Activated naive CD4-positive, alpha-beta T cell treated with anti-CD3 and anti-CD28 coated beads, Interleukin-2, amount 50 U/mL, for 24 hours (primary cell): ENCODE measurements around the gene PHOX2B.
"Not testable (repeated sequence)": the region's sequence is repeated elsewhere in the genome, so short reads cannot be mapped to it uniquely, and the experiment has no call there.

Source experiments
- H3K27ac Mint-ChIP-seq: one replicate; pipeline ENCODE4 v1.8.0; 2021; ENCODE audit warnings: mild to moderate bottlenecking, mixed read lengths
- H3K27me3 Mint-ChIP-seq: one replicate; pipeline ENCODE4 v1.8.0; 2021; ENCODE audit warnings: mixed read lengths
- H3K36me3 Mint-ChIP-seq: one replicate; pipeline ENCODE4 v1.8.0; 2021; ENCODE audit warnings: mixed read lengths
- H3K4me1 Mint-ChIP-seq: one replicate; pipeline ENCODE4 v1.8.0; 2021; ENCODE audit warnings: mixed read lengths
- H3K4me3 Mint-ChIP-seq: one replicate; pipeline ENCODE4 v1.8.0; 2021; ENCODE audit warnings: mild to moderate bottlenecking, mixed read lengths
- H3K9me3 Mint-ChIP-seq: one replicate; pipeline ENCODE4 v1.8.0; 2021; ENCODE audit warnings: mixed read lengths

The PHOX2B gene

DNA sequence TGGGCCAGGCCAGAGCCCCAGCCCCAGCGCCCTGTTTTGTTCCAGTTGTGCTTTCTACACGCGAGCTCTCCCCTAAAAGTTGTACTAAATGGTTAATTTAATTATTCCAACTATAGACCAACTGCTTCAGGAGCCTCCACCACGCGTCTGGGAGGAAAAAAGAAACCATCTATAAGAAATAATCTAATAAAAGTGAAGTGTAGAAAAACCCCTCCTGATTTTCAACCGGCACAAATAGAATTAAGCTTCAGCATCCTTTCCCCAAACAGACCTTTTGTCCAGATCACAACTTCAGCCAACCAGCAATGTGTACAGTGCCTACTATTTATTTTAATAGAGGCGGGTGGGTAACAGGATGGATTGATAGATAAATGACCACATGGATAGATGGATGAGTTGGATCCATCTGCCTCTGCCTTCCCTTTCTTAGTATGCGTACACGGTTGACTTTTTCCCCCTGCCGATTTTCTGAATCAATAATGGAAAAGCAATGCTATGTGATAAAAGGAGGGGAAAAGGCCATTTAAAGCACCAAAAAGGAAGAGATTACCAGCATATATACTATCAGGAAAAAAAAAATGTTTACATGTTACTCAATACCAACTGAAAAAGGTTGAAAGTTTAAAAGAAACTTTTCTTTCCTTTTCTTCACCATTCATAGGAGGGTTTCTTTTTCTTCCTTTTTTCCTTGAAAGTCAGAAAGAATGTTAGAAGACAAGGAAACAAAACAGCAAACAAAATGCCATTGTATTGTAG is 3.7 kb upstream of the PHOX2B start:
- no peaks in the 10 kb centered on the region for H3K9me3 Mint-ChIP-seq
- H3K27ac Mint-ChIP-seq, result no peak overlapping the region
- peaks cover 2% of the 10 kb centered on the region for H3K4me1 Mint-ChIP-seq
- H3K4me3 Mint-ChIP-seq, result no peak overlapping the region
- peaks cover 59% of the 10 kb centered on the region for H3K27me3 Mint-ChIP-seq
- H3K36me3 Mint-ChIP-seq, result no peaks in the 10 kb centered on the region

GRCh38 chr4:41751449-41752061 is 3.0 kb upstream of the PHOX2B start:
- no peak overlapping the region for H3K27ac Mint-ChIP-seq
- no peaks in the 10 kb centered on the region for H3K9me3 Mint-ChIP-seq
- peaks cover 3% of the 10 kb centered on the region for H3K4me1 Mint-ChIP-seq
- peaks cover 63% of the 10 kb centered on the region for H3K27me3 Mint-ChIP-seq
- no peaks in the 10 kb centered on the region for H3K36me3 Mint-ChIP-seq
- H3K4me3 Mint-ChIP-seq, result no peak overlapping the region

GRCh38 chr4:41750626-41751448 is 2.3 kb upstream of the PHOX2B start:
- no peak overlapping the region for H3K4me3 Mint-ChIP-seq
- H3K27me3 Mint-ChIP-seq, result peaks cover 68% of the 10 kb centered on the region
- H3K4me1 Mint-ChIP-seq, result peaks cover 3% of the 10 kb centered on the region
- no peak overlapping the region for H3K27ac Mint-ChIP-seq
- H3K36me3 Mint-ChIP-seq, result no peaks in the 10 kb centered on the region
- no peaks in the 10 kb centered on the region for H3K9me3 Mint-ChIP-seq

DNA sequence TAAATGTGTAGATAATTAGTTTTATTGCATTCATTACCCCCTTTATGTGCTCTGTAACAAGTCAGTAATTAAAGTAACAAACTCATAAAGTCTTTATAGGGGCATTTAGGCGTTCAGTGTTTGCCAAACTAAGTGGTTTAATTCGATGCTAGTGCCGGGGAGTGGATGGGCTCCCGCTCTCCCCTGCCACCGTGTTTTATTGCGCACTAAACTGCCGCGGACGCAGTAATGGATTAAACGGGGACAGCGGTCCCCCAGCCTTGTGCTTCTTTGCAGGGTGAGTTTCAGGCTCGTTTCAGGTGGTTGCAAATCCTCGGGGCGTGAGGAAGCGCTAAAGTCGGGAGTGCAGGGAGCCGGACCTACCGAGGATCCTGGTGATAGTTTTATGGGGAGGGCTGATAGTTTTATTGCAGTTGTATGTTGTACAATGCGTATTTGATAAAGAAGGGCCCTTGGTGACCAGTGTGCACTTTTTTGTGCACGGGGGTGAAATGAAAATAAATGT is 1.6 kb upstream of the PHOX2B start:
- Mint-ChIP-seq H3K4me3 (no peak overlapping the region), H3K4me1 (peaks cover 3% of the 10 kb centered on the region), H3K27ac (no peak overlapping the region), H3K27me3 (peaks cover 68% of the 10 kb centered on the region), H3K36me3 (no peaks in the 10 kb centered on the region), H3K9me3 (no peaks in the 10 kb centered on the region)

DNA sequence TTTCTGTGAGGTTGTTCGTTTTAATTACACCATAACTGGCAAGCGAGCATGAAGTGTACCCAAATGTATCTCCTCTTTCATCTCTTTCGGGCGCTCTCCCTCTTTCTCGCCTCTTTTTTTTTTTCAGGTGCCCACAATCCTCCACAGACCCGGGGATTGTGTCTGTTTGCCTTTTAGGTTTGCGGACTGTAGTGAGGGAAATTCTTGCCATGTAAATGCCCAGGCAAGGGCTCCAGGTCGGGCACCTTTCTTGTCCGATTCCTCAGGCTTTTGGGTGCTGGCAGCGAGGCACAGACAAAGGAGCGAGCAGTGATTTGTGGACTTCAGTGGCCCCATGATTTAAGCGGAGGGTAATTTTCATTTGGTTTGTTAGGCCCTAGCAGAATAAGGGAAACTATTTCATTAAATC is 1.1 kb upstream of the PHOX2B start:
- H3K9me3 Mint-ChIP-seq, result no peaks in the 10 kb centered on the region
- H3K36me3 Mint-ChIP-seq, result no peaks in the 10 kb centered on the region
- no peak overlapping the region for H3K27ac Mint-ChIP-seq
- H3K4me3 Mint-ChIP-seq, result no peak overlapping the region
- peaks cover 64% of the 10 kb centered on the region for H3K27me3 Mint-ChIP-seq
- H3K4me1 Mint-ChIP-seq, result peaks cover 3% of the 10 kb centered on the region

- Mint-ChIP-seq H3K36me3 (no peaks in the 10 kb centered on the region), H3K9me3 (no peaks in the 10 kb centered on the region), H3K4me3 (no peak overlapping the region), H3K4me1 (peaks cover 3% of the 10 kb centered on the region), H3K27ac (no peak overlapping the region), H3K27me3 (peaks cover 60% of the 10 kb centered on the region)
Observed at GRCh38 chr4:41748074-41748570, 403 bp downstream of the PHOX2B start.

DNA sequence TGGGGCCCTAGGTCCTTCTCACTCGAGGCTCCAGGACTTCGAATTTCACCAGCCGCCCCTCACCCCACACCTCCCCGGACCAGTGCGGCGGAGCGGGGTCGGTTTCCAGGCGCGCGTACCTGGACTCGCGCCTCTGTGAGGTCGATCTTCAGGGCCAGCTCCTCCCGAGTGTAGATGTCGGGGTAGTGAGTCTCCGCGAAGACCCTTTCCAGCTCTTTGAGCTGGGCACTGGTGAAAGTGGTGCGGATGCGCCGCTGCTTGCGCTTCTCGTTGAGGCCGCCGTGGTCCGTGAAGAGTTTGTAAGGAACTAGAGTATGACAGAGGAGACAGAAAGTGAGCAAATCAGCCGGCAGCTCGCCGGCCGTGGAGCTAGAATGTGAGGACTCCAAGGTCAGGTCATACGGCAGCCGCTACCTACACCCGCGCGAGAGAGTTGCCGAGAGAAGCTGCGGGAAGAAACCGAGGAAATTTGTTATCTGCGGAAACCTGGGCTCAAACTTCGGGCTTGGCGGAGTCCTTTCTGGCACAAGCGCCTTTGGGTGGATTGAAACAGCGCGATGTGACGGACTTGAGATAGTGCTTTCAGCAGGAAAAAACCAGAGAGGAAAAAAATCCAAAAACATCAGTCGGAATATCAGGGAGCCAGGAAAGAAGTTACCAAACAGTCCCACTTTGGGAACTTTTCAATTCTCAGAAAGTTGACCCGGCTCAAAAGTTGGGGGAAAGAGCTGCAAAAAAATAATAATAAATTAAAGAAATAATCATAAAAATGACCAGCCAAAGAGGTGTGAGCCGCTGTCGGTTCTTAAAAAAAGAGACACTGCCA is 1.1 kb downstream of the PHOX2B start:
- H3K4me1 Mint-ChIP-seq, result peaks cover 3% of the 10 kb centered on the region
- peaks cover 55% of the 10 kb centered on the region for H3K27me3 Mint-ChIP-seq
- no peak overlapping the region for H3K4me3 Mint-ChIP-seq
- no peaks in the 10 kb centered on the region for H3K9me3 Mint-ChIP-seq
- H3K36me3 Mint-ChIP-seq, result no peaks in the 10 kb centered on the region
- H3K27ac Mint-ChIP-seq, result no peak overlapping the region

- Mint-ChIP-seq H3K4me3 (no peak overlapping the region), H3K27ac (no peak overlapping the region), H3K4me1 (peaks cover 3% of the 10 kb centered on the region), H3K27me3 (peaks cover 49% of the 10 kb centered on the region), H3K36me3 (no peaks in the 10 kb centered on the region), H3K9me3 (peaks cover 4% of the 10 kb centered on the region)
Observed at GRCh38 chr4:41746440-41747229, 1.9 kb downstream of the PHOX2B start.

DNA sequence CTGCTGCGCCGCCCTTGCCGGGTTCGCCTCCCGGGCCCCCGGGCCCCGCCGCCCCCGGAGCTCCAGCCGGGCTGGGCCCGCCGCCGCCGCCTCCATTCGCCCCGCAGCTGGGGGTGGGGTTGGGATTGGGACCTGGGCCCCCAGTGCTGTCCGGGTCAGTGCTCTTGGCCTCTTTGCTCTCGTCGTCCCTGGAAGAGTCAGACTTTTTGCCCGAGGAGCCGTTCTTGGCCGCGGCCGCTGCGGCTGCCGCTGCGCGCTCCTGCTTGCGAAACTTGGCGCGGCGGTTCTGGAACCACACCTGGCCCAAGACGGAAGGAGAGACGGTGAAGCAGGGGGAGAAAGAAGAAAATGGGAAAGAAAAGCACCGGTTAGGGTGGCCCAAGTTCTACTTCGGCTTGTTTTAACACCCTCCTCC is 2.5 kb downstream of the PHOX2B start:
- no peak overlapping the region for H3K27ac Mint-ChIP-seq
- H3K36me3 Mint-ChIP-seq, result no peaks in the 10 kb centered on the region
- no peak overlapping the region for H3K4me3 Mint-ChIP-seq
- peaks cover 46% of the 10 kb centered on the region for H3K27me3 Mint-ChIP-seq
- H3K4me1 Mint-ChIP-seq, result peaks cover 3% of the 10 kb centered on the region
- peaks cover 4% of the 10 kb centered on the region for H3K9me3 Mint-ChIP-seq

DNA sequence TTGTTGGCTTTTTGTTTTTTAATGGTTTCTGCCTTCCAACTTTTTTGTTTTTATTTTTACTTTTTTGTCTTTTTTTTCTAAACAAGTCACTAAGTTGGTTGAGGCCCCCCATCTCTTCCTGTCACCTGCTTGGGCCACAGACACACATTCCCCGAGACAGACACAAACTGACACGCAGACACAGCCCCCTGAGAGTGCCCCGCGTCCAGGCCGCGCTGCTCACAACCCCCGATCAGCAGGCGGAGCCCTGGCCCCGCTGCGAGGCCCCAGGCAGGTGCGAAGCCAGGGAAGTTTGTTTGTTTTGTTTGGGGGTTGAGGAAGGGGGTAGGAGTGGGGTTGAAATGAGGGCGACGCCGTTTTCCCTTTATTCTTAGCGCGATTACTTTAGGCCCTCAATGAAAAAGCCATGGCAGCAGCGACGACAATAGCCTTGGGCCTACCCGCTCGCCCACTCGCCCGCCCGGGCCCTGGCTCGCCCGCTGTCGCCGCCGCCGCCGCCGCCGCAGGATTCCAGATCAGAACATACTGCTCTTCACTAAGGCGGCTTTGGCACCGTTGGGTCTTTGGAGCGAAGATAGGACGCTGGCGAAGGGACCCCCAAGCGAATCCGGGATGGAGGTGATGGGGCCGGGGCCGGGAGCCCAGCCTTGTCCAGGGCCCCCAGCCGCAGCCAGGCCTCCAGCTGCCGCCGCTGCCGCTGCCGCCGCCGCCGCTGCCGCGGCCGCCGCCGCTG is 3.1 kb downstream of the PHOX2B start:
- Mint-ChIP-seq H3K9me3 (peaks cover 4% of the 10 kb centered on the region), H3K4me1 (peaks cover 3% of the 10 kb centered on the region), H3K36me3 (no peaks in the 10 kb centered on the region), H3K27me3 (peaks cover 42% of the 10 kb centered on the region), H3K27ac (no peak overlapping the region), H3K4me3 (no peak overlapping the region)

DNA sequence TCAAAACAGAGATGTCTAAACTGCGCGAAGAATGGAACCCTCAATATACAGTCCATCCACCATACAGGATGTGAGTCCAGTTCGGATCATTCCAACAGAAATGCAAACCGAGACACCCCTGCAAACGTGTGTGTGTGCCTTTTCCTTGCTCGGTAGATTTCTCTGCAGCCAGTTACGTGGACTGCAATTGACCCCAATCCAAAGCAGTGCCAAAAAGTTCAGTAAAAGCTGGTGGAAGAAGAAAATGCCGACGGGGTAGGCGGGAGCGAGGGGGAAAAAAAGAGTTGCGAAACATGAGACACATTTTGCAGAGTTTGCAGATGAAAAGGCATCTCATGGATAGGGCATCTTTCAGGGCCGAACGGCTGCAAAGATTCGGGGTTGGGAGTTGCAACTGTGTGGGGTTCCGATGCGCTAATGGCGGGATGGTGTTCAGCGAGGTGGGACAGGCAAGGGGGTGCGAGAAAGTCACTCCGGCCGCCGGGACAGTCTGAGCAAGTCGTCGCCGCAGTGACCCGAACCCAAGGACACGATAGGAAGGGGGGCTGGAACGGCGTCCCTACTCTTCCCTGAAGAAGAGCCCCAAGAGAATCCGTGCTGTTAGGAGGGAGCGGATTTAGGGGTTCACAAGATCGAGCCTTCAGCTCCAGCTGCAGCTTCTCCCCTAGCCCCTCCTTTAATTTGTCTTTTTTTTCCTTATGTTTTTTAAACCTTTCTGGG is 3.8 kb downstream of the PHOX2B start:
- Mint-ChIP-seq H3K27me3 (peaks cover 42% of the 10 kb centered on the region), H3K27ac (no peak overlapping the region)

DNA sequence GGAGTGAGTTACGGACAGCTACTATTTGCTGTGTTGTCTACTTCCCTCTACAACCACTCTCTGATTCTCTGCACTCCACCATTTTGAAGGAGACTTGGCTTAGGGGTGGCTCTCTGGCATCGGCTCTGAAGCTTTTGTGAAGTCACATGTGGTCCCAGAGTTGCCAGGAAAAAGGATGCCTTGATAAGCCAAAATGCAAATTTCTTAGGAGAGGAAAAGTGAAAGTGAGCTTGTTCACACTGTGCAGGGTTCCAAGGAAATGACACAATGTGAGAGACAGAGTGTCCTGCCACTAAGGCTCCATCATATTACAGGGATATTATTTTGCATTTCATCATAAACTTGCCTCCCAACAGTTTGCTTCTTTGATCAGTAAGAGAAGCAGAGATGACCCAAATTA is 7.2 kb downstream of the PHOX2B start:
- Mint-ChIP-seq H3K36me3 (no peaks in the 10 kb centered on the region), H3K4me3 (no peak overlapping the region), H3K9me3 (peaks cover 4% of the 10 kb centered on the region), H3K4me1 (no peaks in the 10 kb centered on the region), H3K27ac (no peak overlapping the region), H3K27me3 (peaks cover 18% of the 10 kb centered on the region)

More for the DNA sequence above, 3.8 kb downstream of the PHOX2B start:
- Mint-ChIP-seq H3K4me1 (peaks cover 3% of the 10 kb centered on the region), H3K4me3 (no peak overlapping the region), H3K9me3 (peaks cover 4% of the 10 kb centered on the region), H3K36me3 (no peaks in the 10 kb centered on the region)

- not testable (repeated sequence) for H3K36me3 Mint-ChIP-seq, H3K4me3 Mint-ChIP-seq, H3K9me3 Mint-ChIP-seq, H3K27me3 Mint-ChIP-seq, H3K4me1 Mint-ChIP-seq, H3K27ac Mint-ChIP-seq
Observed at GRCh38 chr4:41737491-41737890, 11.0 kb downstream of the PHOX2B start.
